ENCODE data around the gene CACNA1A.

DNA sequence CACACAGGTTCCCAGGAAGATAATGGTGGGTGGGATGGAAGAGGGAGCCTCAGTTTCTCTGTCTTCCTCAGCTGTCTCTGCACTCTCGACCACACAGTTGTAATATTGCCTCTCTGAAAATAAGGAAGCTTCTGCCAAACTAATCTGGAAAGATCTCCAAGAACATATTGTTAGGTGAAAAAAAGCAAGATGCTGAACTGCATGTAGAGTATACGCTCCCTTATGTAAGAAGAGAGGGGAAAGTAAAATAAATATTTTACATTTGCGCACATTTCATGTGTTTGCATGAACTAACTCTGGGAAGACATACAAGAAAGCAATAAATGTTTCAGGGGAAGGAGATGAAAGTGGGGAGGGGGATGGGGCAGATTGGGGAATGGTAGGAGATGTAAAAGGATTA, 41.9 kb upstream of the CACNA1A start:
- TF ChIP-seq, protein P1, sequence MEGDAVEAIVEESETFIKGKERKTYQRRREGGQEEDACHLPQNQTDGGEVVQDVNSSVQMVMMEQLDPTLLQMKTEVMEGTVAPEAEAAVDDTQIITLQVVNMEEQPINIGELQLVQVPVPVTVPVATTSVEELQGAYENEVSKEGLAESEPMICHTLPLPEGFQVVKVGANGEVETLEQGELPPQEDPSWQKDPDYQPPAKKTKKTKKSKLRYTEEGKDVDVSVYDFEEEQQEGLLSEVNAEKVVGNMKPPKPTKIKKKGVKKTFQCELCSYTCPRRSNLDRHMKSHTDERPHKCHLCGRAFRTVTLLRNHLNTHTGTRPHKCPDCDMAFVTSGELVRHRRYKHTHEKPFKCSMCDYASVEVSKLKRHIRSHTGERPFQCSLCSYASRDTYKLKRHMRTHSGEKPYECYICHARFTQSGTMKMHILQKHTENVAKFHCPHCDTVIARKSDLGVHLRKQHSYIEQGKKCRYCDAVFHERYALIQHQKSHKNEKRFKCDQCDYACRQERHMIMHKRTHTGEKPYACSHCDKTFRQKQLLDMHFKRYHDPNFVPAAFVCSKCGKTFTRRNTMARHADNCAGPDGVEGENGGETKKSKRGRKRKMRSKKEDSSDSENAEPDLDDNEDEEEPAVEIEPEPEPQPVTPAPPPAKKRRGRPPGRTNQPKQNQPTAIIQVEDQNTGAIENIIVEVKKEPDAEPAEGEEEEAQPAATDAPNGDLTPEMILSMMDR (IDR thresholded peaks at IDR 0.05): no peak
- TF ChIP-seq MAFK (IDR thresholded peaks at IDR 0.05; ENCODE audit: partially characterized antibody): no peak
- TF ChIP-seq POLR2A (IDR thresholded peaks at IDR 0.05; ENCODE audit: low read length): no peak
- no peak for TF ChIP-seq BHLHE40 (IDR thresholded peaks at IDR 0.05; ENCODE audit: low read depth, low read length)
- TF ChIP-seq, protein P2, sequence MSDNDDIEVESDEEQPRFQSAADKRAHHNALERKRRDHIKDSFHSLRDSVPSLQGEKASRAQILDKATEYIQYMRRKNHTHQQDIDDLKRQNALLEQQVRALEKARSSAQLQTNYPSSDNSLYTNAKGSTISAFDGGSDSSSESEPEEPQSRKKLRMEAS (IDR thresholded peaks at IDR 0.05): no peak
- no peak for TF ChIP-seq SREBF2 (IDR thresholded peaks at IDR 0.05)
- TF ChIP-seq, protein P3, sequence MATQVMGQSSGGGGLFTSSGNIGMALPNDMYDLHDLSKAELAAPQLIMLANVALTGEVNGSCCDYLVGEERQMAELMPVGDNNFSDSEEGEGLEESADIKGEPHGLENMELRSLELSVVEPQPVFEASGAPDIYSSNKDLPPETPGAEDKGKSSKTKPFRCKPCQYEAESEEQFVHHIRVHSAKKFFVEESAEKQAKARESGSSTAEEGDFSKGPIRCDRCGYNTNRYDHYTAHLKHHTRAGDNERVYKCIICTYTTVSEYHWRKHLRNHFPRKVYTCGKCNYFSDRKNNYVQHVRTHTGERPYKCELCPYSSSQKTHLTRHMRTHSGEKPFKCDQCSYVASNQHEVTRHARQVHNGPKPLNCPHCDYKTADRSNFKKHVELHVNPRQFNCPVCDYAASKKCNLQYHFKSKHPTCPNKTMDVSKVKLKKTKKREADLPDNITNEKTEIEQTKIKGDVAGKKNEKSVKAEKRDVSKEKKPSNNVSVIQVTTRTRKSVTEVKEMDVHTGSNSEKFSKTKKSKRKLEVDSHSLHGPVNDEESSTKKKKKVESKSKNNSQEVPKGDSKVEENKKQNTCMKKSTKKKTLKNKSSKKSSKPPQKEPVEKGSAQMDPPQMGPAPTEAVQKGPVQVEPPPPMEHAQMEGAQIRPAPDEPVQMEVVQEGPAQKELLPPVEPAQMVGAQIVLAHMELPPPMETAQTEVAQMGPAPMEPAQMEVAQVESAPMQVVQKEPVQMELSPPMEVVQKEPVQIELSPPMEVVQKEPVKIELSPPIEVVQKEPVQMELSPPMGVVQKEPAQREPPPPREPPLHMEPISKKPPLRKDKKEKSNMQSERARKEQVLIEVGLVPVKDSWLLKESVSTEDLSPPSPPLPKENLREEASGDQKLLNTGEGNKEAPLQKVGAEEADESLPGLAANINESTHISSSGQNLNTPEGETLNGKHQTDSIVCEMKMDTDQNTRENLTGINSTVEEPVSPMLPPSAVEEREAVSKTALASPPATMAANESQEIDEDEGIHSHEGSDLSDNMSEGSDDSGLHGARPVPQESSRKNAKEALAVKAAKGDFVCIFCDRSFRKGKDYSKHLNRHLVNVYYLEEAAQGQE (IDR thresholded peaks at IDR 0.05): no peak
- TF ChIP-seq, protein P4, sequence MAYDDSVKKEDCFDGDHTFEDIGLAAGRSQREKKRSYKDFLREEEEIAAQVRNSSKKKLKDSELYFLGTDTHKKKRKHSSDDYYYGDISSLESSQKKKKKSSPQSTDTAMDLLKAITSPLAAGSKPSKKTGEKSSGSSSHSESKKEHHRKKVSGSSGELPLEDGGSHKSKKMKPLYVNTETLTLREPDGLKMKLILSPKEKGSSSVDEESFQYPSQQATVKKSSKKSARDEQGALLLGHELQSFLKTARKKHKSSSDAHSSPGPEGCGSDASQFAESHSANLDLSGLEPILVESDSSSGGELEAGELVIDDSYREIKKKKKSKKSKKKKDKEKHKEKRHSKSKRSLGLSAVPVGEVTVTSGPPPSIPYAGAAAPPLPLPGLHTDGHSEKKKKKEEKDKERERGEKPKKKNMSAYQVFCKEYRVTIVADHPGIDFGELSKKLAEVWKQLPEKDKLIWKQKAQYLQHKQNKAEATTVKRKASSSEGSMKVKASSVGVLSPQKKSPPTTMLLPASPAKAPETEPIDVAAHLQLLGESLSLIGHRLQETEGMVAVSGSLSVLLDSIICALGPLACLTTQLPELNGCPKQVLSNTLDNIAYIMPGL (CRISPR knock-in tag; IDR thresholded peaks at IDR 0.05; ENCODE audit: borderline replicate concordance): no peak
- TF ChIP-seq HDAC2 (IDR thresholded peaks at IDR 0.05): no peak
- TF ChIP-seq ZFP36 (IDR thresholded peaks at IDR 0.05; ENCODE audit: borderline replicate concordance, partially characterized antibody): no peak
- TF ChIP-seq, protein P5, sequence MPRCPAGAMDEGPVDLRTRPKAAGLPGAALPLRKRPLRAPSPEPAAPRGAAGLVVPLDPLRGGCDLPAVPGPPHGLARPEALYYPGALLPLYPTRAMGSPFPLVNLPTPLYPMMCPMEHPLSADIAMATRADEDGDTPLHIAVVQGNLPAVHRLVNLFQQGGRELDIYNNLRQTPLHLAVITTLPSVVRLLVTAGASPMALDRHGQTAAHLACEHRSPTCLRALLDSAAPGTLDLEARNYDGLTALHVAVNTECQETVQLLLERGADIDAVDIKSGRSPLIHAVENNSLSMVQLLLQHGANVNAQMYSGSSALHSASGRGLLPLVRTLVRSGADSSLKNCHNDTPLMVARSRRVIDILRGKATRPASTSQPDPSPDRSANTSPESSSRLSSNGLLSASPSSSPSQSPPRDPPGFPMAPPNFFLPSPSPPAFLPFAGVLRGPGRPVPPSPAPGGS (IDR thresholded peaks at IDR 0.05): no peak
- no peak for TF ChIP-seq EP300 (IDR thresholded peaks at IDR 0.05)
